ENCODE results near the gene LARGE2. TPM values are rescaled to one million over a fixed set of nuclear protein-coding genes. Genes with fewer than 3 reads are reported as not detected.

LARGE2 gene
- total and polyA plus RNA-seq, 2 experiments from 2014 or later = 89.8 to 107 TPM

- Mint-ChIP-seq H3K4me1 (peaks cover 27% of the 10 kb centered on the region), H3K4me3 (no peak overlapping the region), H3K27me3 (ENCODE audit: insufficient read depth, low read depth, poor library complexity) (peaks cover 6% of the 10 kb centered on the region), H3K9me3 (no peaks in the 10 kb centered on the region), H3K36me3 (ENCODE audit: low read depth) (peaks cover under 1% of the 10 kb centered on the region; the same call in 1 of the 3 replicates), H3K27ac (no peak overlapping the region)
- no peak overlapping the region for H2AFZ ChIP-seq
- ATAC-seq (peak; percentile 62), DNase-seq (ENCODE audit: low spot score) (peak; percentile 68)
- peaks cover 4% of the 10 kb centered on the region; the same call in 1 of the 2 replicates for H3F3A ChIP-seq (replicated peaks; ENCODE audit: low read depth)
- no peak overlapping the region for H3K27ac ChIP-seq (ENCODE audit: low read depth)
- no peak for TF ChIP-seq ZNF331 (CRISPR knock-in tag; IDR thresholded peaks at IDR 0.05; ENCODE audit: low read depth)
- TF ChIP-seq EZH2 (IDR thresholded peaks at IDR 0.05; ENCODE audit: low read depth, unreplicated experiment) = no peak
- TF ChIP-seq ZNF114 (CRISPR knock-in tag; IDR thresholded peaks at IDR 0.05) = no peak
- no peak for TF ChIP-seq CTCF (conservative IDR thresholded peaks at IDR 0.05; ENCODE audit: low read depth in 2 of 2)
- TF ChIP-seq REST (IDR thresholded peaks at IDR 0.05; ENCODE audit: unreplicated experiment) = no peak
- TF ChIP-seq ETS1 (IDR thresholded peaks at IDR 0.05) = no peak
- no peak for TF ChIP-seq POLR2AphosphoS5 (IDR thresholded peaks at IDR 0.05; ENCODE audit: low read depth)
- no peak for TF ChIP-seq CREB1 (CRISPR knock-in tag; IDR thresholded peaks at IDR 0.05; ENCODE audit: low read depth)
- no peak for TF ChIP-seq ZNF462 (CRISPR knock-in tag; IDR thresholded peaks at IDR 0.05)
- no peak for TF ChIP-seq NANOG (IDR thresholded peaks at IDR 0.05; ENCODE audit: borderline replicate concordance)
- no peak for TF ChIP-seq STAT1 (IDR thresholded peaks at IDR 0.05; ENCODE audit: unreplicated experiment)
- TF ChIP-seq JUNB (IDR thresholded peaks at IDR 0.05; ENCODE audit: unreplicated experiment) = no peak
- no peak for TF ChIP-seq EZH2phosphoT487 (IDR thresholded peaks at IDR 0.05; ENCODE audit: unreplicated experiment)
- H3K4me1 ChIP-seq (ENCODE audit: insufficient read depth) = peaks cover 19% of the 10 kb centered on the region
- no peaks in the 10 kb centered on the region for H3K36me3 ChIP-seq (ENCODE audit: insufficient read depth)
- H3K4me3 ChIP-seq = no peak overlapping the region
- H4K20me1 ChIP-seq (replicated peaks; ENCODE audit: insufficient read depth) = no peaks in the 10 kb centered on the region
- no peaks in the 10 kb centered on the region for H3K79me2 ChIP-seq (replicated peaks; ENCODE audit: insufficient read depth)
- no peaks in the 10 kb centered on the region for H3K9me2 ChIP-seq (ENCODE audit: insufficient read depth)
- peak overlapping the region; percentile 61 for H3K4me2 ChIP-seq
- H3K27me3 ChIP-seq (ENCODE audit: insufficient read depth) = no peaks in the 10 kb centered on the region
Measured at GRCh38 chr11:45876401-45876800, 46.1 kb upstream of the LARGE2 start.
